Activated CD4-positive, alpha-beta memory T cell treated with anti-CD3 and anti-CD28 coated beads for 36 hours (primary cell): ENCODE data around the gene PRTFDC1. TPM values are rescaled to one million over a fixed set of nuclear protein-coding genes. Genes with fewer than 3 reads are reported as not detected.

Experiments used
- CTCF ChIA-PET: fragments of 350-600 bp; sonication (Branson Sonifier 250); formaldehyde crosslinking; loops from one replicate; lab custom pipeline; 2021; ENCODE audit warnings: antibody characterized with exemption, inconsistent platforms; lab: Charles Lee
- POLR2A ChIA-PET: fragments of 350-600 bp; sonication (Branson Sonifier 250); formaldehyde crosslinking; loops from one replicate; lab custom pipeline; 2021; ENCODE audit warnings: antibody characterized with exemption; lab: Charles Lee
- DNase-seq: peaks from one replicate; pipeline ENCODE4 v3.0.0-alpha.2; 2020
- H3K27ac Mint-ChIP-seq: one replicate; pipeline ENCODE4 v1.8.0; 2021; ENCODE audit warnings: mixed read lengths
- H3K27me3 Mint-ChIP-seq: one replicate; pipeline ENCODE4 v1.8.0; 2021; ENCODE audit warnings: mixed read lengths
- H3K36me3 Mint-ChIP-seq: one replicate; pipeline ENCODE4 v1.8.0; 2021; ENCODE audit warnings: mixed read lengths
- H3K4me1 Mint-ChIP-seq: one replicate; pipeline ENCODE4 v1.8.0; 2021; ENCODE audit warnings: low read depth, mixed read lengths
- H3K4me3 Mint-ChIP-seq: one replicate; pipeline ENCODE4 v1.8.0; 2021; ENCODE audit warnings: mild to moderate bottlenecking, mixed read lengths
- H3K9me3 Mint-ChIP-seq: one replicate; pipeline ENCODE4 v1.8.0; 2021; ENCODE audit warnings: mixed read lengths
- intact Hi-C: fragments of 100-400 bp; cut with micrococcal nuclease; formaldehyde crosslinking; loops from one replicate; pipeline ENCODE4 v1.15.1; 2023
- total RNA-seq, 2 experiments: library from RNA; stranded (reverse); gene quantifications; one replicate each; pipeline ENCODE4 v1.2.3, GENCODE V29; 2021

Gene PRTFDC1
- total RNA-seq, 2 experiments from 2014 or later = 0.36 to 0.41 TPM

DNA sequence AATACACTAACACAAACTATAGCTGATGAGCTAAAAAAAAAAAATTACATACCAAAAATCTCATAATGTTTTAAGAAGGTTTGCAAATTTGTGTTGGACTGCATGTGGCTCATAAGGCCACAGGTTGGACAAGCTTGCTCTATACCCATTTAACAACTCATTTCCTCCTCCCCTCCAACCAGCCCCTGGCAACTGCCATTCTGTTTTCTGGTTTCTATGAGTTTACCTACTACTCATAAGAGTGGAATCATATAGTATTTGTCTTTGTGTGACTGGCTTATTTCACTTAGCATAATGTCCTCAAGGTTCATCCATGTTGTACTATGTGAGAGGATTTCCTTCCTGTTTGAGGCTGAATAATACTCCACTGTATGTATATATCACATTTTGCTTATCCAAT lies 128.3 kb downstream of the PRTFDC1 start:
- POLR2A ChIA-PET = no interaction called here
- no peak overlapping the region for H3K4me3 Mint-ChIP-seq
- H3K27me3 Mint-ChIP-seq = no peaks in the 10 kb centered on the region
- peak; percentile 50 for DNase-seq
- H3K9me3 Mint-ChIP-seq = no peaks in the 10 kb centered on the region
- no peaks in the 10 kb centered on the region for H3K36me3 Mint-ChIP-seq
- peaks cover 36% of the 10 kb centered on the region for H3K4me1 Mint-ChIP-seq
- CTCF ChIA-PET = interaction anchor here (0.6 kb wide), 1 partner anchor 38 kb away, joined by 3 read pairs; no protein-coding TSS in a partner anchor
- no peak overlapping the region for H3K27ac Mint-ChIP-seq
- intact Hi-C loops = loop anchor here (2.0 to 5.0 kb wide), 3 partner anchors 43 to 193 kb away; partner anchors contain the start of genes ENKUR and THNSL1

DNA sequence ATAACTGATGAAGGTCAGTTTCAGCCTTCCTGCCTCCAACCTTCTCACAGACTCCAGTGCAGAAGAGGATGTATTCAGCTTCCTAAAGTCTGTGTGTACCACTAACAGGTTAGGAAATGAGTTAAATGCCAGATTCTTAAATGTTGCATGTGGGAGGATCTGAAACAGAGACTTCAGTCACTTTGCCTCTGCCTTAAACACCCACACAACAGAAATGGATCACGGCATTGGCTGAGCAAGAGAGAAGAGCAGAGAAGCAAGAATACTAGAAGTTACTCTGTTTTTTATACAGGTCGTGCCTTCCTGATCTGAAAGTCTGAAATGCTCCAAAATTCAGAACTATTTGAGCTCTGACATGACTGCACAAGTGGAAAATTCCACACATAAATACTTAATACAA lies 129.8 kb downstream of the PRTFDC1 start:
- intact Hi-C loops = loop anchor here (2.0 to 5.0 kb wide), 3 partner anchors 45 to 124 kb away; no protein-coding TSS in a partner anchor
- Mint-ChIP-seq H3K36me3 (no peaks in the 10 kb centered on the region), H3K9me3 (no peaks in the 10 kb centered on the region), H3K4me3 (no peak overlapping the region), H3K4me1 (peaks cover 36% of the 10 kb centered on the region), H3K27ac (no peak overlapping the region), H3K27me3 (no peaks in the 10 kb centered on the region)
- peak; percentile 52 for DNase-seq
- ChIA-PET CTCF (interaction anchor here (0.9 kb wide), 1 partner anchor 258 kb away, joined by 3 read pairs; no protein-coding TSS in a partner anchor), POLR2A (interaction anchor here (0.6 kb wide), 1 partner anchor 64 kb away, joined by 4 read pairs; no protein-coding TSS in a partner anchor)

DNA sequence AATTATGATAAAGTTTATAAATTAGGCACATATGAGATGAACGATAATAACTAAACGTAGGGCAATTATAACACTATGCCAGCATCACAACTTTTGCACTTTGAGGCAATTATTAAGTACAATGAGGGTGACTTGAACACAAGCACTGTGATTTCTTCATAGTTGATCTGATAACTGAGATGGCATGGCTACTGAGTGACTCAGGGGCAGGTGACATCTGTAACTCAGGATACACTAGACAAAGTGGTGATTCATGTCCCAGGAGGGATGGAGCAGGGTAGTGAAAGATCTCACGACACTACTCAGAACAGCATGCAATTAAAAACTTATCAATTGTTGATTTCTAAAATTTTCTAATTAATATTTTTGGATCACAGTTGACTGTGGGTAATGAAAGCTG lies 130.4 kb downstream of the PRTFDC1 start:
- H3K4me1 Mint-ChIP-seq = peaks cover 36% of the 10 kb centered on the region
- no peak overlapping the region for H3K4me3 Mint-ChIP-seq
- ChIA-PET POLR2A (no interaction called here), CTCF (interaction anchor here (0.9 kb wide), 1 partner anchor 258 kb away, joined by 3 read pairs; no protein-coding TSS in a partner anchor)
- H3K36me3 Mint-ChIP-seq = no peaks in the 10 kb centered on the region
- H3K27me3 Mint-ChIP-seq = no peaks in the 10 kb centered on the region
- intact Hi-C loops = loop anchor here (2.0 to 5.0 kb wide), 3 partner anchors 45 to 125 kb away; no protein-coding TSS in a partner anchor
- H3K9me3 Mint-ChIP-seq = no peaks in the 10 kb centered on the region
- peak; percentile 17 for DNase-seq
- H3K27ac Mint-ChIP-seq = no peak overlapping the region

GRCh38 chr10:24816868-24817396 lies 135.5 kb downstream of the PRTFDC1 start:
- no peak overlapping the region for H3K27ac Mint-ChIP-seq
- DNase-seq = no peak
- H3K36me3 Mint-ChIP-seq = no peaks in the 10 kb centered on the region
- POLR2A ChIA-PET = no interaction called here
- H3K9me3 Mint-ChIP-seq = no peaks in the 10 kb centered on the region
- CTCF ChIA-PET = no interaction called here
- H3K4me3 Mint-ChIP-seq = no peak overlapping the region
- peaks cover 3% of the 10 kb centered on the region for H3K4me1 Mint-ChIP-seq
- intact Hi-C loops = no loop called here
- H3K27me3 Mint-ChIP-seq = no peaks in the 10 kb centered on the region

- H3K27me3 Mint-ChIP-seq = no peaks in the 10 kb centered on the region
- CTCF ChIA-PET = interaction anchor here (0.7 kb wide), 1 partner anchor 197 kb away, joined by 5 read pairs; no protein-coding TSS in a partner anchor
- no peak overlapping the region for H3K4me3 Mint-ChIP-seq
- no peak overlapping the region for H3K27ac Mint-ChIP-seq
- H3K4me1 Mint-ChIP-seq = peaks cover 2% of the 10 kb centered on the region
- H3K36me3 Mint-ChIP-seq = no peaks in the 10 kb centered on the region
- POLR2A ChIA-PET = no interaction called here
- intact Hi-C loops = no loop called here
- H3K9me3 Mint-ChIP-seq = no peaks in the 10 kb centered on the region
- no peak for DNase-seq
Observed at GRCh38 chr10:24814568-24815313, 137.7 kb downstream of the PRTFDC1 start.

DNA sequence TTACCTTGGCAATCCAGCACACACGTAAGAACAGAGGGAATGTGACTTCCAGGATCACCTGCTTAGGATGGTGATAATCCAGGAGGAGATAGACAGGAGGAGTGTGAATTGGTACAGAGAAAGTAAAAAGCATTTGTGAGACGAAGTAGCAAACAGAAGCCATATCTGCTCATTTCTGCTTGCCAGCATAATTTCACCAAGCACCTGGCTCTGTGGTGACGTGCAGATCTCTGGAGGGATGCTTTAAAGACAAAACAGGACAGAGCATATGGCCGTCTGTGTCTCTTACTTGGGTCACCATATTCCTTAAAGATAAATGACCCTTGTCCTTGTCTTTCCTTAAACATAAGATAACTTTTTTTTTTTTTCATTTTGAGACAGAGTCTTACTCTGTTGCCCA lies 138.6 kb downstream of the PRTFDC1 start:
- CTCF ChIA-PET = no interaction called here
- intact Hi-C loops = no loop called here
- Mint-ChIP-seq H3K9me3 (no peaks in the 10 kb centered on the region), H3K4me1 (peaks cover 2% of the 10 kb centered on the region), H3K4me3 (no peak overlapping the region), H3K27me3 (no peaks in the 10 kb centered on the region), H3K27ac (no peak overlapping the region), H3K36me3 (no peaks in the 10 kb centered on the region)
- no peak for DNase-seq
- POLR2A ChIA-PET = no interaction called here

GRCh38 chr10:24806262-24806661 lies 146.1 kb downstream of the PRTFDC1 start:
- POLR2A ChIA-PET = no interaction called here
- H3K4me1 Mint-ChIP-seq = no peaks in the 10 kb centered on the region
- no peaks in the 10 kb centered on the region for H3K36me3 Mint-ChIP-seq
- CTCF ChIA-PET = no interaction called here
- H3K27ac Mint-ChIP-seq = no peak overlapping the region
- H3K4me3 Mint-ChIP-seq = no peak overlapping the region
- no peak for DNase-seq
- intact Hi-C loops = no loop called here
- no peaks in the 10 kb centered on the region for H3K9me3 Mint-ChIP-seq
- no peaks in the 10 kb centered on the region for H3K27me3 Mint-ChIP-seq

GRCh38 chr10:24804956-24805355 lies 147.4 kb downstream of the PRTFDC1 start:
- H3K36me3 Mint-ChIP-seq = no peaks in the 10 kb centered on the region
- H3K4me3 Mint-ChIP-seq = no peak overlapping the region
- H3K9me3 Mint-ChIP-seq = no peaks in the 10 kb centered on the region
- H3K27ac Mint-ChIP-seq = no peak overlapping the region
- CTCF ChIA-PET = no interaction called here
- H3K27me3 Mint-ChIP-seq = no peaks in the 10 kb centered on the region
- no peaks in the 10 kb centered on the region for H3K4me1 Mint-ChIP-seq
- intact Hi-C loops = no loop called here
- POLR2A ChIA-PET = no interaction called here
- no peak for DNase-seq

DNA sequence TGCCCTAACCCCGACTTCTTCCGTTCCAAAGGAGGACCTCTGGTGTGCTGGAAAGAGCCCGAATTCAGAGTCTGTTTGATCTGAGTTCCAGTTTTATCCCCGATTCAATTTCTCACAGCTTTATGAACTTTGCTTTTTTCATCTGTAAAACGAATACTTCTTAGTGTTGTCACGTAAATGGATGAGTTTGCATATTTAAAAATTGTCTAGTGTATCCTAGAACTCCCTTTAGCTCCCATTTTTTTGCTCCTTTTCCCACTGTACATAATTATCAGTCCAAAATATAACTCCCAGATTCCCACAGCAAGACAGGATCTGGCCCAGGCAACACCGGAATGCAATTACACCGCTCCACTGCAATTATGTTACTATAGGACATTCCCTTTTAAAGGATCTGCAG lies 148.0 kb downstream of the PRTFDC1 start:
- no peaks in the 10 kb centered on the region for H3K4me1 Mint-ChIP-seq
- H3K9me3 Mint-ChIP-seq = no peaks in the 10 kb centered on the region
- intact Hi-C loops = no loop called here
- no peak overlapping the region for H3K4me3 Mint-ChIP-seq
- DNase-seq = no peak
- no peaks in the 10 kb centered on the region for H3K27me3 Mint-ChIP-seq
- H3K27ac Mint-ChIP-seq = no peak overlapping the region
- ChIA-PET CTCF (interaction anchor here (0.6 kb wide), 1 partner anchor 206 kb away, joined by 3 read pairs; no protein-coding TSS in a partner anchor), POLR2A (no interaction called here)
- H3K36me3 Mint-ChIP-seq = no peaks in the 10 kb centered on the region

DNA sequence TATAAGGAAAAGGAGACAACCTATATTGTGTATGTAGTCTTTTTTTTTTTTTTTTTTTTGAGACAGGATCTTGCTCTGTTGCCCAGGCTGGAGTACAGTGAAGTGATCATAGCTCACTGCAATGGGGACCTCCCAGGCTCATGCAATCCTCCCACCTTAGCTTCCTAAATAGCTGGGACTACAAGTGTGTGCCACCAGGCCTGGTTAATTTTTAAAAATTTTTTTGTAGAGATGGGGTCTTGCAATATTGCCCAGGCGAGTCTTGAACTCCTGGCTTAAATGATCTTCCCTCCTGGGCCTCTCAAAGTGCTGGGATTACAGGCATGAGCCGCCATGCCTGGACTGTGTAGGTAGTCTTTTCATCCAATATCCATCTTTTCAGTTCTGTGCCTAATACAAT lies 150.0 kb downstream of the PRTFDC1 start:
- no peak overlapping the region for H3K27ac Mint-ChIP-seq
- no peaks in the 10 kb centered on the region for H3K36me3 Mint-ChIP-seq
- intact Hi-C loops = no loop called here
- no peak overlapping the region for H3K4me3 Mint-ChIP-seq
- DNase-seq = no peak
- ChIA-PET POLR2A (no interaction called here), CTCF (interaction anchor here (0.6 kb wide), 1 partner anchor 918 kb away, joined by 3 read pairs; no protein-coding TSS in a partner anchor)
- H3K4me1 Mint-ChIP-seq = no peaks in the 10 kb centered on the region
- no peaks in the 10 kb centered on the region for H3K9me3 Mint-ChIP-seq
- H3K27me3 Mint-ChIP-seq = no peaks in the 10 kb centered on the region

- no peaks in the 10 kb centered on the region for H3K4me1 Mint-ChIP-seq
- H3K4me3 Mint-ChIP-seq = no peak overlapping the region
- CTCF ChIA-PET = interaction anchor here (2.8 kb wide), 1 partner anchor 12 kb away, joined by 7 read pairs; no protein-coding TSS in a partner anchor
- H3K36me3 Mint-ChIP-seq = no peaks in the 10 kb centered on the region
- no peak for DNase-seq
- H3K27me3 Mint-ChIP-seq = no peaks in the 10 kb centered on the region
- no peak overlapping the region for H3K27ac Mint-ChIP-seq
- intact Hi-C loops = no loop called here
- no peaks in the 10 kb centered on the region for H3K9me3 Mint-ChIP-seq
- POLR2A ChIA-PET = no interaction called here
Observed at GRCh38 chr10:24800861-24801260, 151.5 kb downstream of the PRTFDC1 start.
